ENCODE measurements around the gene ZBTB1. TPM values are rescaled to one million over a fixed set of nuclear protein-coding genes. Genes with fewer than 3 reads are reported as not detected.
"Not testable (repeated sequence)": the region's sequence is repeated elsewhere in the genome, so short reads cannot be mapped to it uniquely, and the experiment has no call there.

The ZBTB1 gene
- total RNA-seq, 1 donor from 2014 or later, result 52.8 TPM

DNA sequence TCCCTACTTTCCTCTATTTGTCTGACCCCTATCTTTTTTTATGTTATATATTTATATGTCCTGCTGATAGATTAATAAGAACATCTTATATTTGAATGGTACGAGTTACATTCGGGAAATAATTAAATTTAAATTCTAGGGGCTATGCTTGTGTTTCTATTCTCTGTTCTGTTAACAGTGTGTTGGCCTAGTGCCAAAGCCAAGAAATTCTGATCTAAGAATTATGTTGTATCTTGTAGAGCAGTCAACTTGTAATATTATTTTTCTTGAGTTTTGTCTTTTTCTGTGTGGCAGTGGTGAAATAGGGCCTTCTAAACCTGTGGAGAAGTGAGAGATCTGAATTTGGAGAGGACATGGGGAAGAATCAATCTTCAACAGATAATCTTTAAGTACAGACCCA, 27.0 kb downstream of the ZBTB1 start:
- no peak for DNase-seq

- DNase-seq, result no peak
These were observed 32.1 kb downstream of the ZBTB1 start for GRCh38 chr14:64536488-64537245.

DNA sequence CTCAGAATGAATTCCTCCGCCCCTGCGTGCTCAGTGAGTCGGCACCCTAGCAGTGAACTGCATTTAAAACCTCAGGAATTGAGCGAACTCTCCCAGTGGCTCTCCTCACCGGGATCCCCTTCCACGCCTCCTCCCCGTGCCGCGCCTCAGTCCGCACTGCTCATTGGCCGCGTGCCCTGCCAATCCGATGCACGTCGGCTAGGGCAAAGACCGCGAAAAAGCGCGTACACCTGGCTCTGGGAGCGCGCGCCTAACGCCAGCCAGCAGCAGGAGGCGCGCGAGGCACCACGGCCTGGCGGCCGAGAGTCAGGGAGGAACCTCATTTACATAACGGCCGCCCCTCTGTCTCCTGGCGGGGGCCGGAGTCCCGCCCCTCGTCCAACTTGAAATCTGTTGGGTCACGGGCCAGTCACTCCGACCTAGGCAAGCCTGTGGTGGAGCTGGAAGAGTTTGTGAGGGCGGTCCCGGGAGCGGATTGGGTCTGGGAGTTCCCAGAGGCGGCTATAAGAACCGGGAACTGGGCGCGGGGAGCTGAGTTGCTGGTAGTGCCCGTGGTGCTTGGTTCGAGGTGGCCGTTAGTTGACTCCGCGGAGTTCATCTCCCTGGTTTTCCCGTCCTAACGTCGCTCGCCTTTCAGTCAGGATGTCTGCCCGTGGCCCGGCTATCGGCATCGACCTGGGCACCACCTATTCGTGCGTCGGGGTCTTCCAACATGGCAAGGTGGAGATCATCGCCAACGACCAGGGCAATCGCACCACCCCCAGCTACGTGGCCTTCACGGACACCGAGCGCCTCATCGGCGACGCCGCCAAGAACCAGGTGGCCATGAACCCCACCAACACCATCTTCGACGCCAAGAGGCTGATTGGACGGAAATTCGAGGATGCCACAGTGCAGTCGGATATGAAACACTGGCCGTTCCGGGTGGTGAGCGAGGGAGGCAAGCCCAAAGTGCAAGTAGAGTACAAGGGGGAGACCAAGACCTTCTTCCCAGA, 35.9 kb downstream of the ZBTB1 start, which contains the start of gene HSPA2:
Gene HSPA2 (plus strand): TSS at position 534 of the 995 bp plus-strand sequence. CDS start 109 bp downstream, at position 643.
- peak; percentile 99 for DNase-seq

- no peak for DNase-seq
These were observed 36.8 kb downstream of the ZBTB1 start for GRCh38 chr14:64541261-64541971.

- DNase-seq, result no peak
These were observed 37.6 kb downstream of the ZBTB1 start for GRCh38 chr14:64541972-64542835.

GRCh38 chr14:64542836-64543201, 38.2 kb downstream of the ZBTB1 start:
- no peak for DNase-seq

- no peak for DNase-seq
These were observed 40.2 kb downstream of the ZBTB1 start for GRCh38 chr14:64544607-64545312.

DNA sequence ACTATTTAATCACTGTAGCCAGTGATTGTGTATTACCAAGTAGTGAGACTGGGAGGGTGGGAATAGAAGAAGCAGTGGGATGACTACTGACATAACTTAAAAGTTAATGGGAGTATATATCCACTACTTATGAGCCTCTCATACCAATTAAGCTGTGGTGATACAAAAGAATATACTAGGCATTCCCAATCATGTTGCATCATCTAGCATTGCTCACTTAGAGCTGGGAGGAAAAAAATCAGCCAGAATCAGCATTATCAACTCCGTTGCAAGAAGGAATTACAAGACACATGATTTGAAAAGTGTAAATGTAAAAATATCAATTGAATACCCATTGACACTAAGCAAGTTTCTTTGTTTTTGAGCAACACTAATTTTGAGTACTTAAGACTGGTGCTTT, 44.4 kb downstream of the ZBTB1 start:
- DNase-seq, result no peak

DNA sequence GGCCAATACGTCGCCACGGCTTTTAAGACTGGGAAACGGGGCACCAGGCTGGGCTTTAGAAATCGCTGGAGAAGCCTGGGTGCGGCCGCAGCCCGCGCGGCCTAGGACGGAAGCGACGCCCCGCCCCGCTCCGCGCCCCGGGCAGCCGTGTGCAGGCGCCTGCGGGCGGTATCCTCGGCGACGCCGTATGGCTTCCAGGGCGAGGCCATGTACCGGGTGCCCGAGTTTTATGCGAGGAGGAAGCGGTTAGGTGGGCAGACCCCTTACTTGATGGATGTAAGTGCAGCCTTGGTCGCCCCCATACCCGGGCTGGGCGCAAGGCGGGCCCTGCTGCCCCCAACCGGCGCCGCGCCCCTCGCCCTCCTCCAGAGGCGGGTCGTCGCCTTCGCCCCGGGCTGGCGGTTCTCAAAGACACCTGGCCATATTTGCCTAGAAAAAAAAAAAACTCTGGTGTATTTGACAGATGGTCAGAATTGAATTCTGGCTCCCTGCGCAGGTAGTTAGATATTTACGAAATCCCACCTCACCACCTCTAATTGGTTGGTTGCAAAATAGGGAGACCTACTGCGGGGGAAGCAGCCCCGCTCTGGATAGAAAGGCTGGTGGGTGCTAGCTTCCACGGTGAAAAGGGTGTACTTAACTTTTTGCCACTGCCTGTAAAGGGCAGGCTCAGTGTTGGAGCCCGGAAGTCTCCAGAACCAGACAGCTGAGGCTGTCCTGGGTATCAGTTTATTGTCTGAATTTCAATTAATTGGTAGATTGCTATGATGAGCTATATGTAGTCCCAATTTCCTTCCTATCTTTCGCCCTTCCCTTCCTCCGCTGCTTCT, 45.4 kb downstream of the ZBTB1 start, which contains the start of gene PPP1R36:
Gene PPP1R36 (plus strand): TSS at position 171 of the 830 bp plus-strand sequence. CDS start 37 bp downstream, at position 208.
- DNase-seq, result no peak

DNA sequence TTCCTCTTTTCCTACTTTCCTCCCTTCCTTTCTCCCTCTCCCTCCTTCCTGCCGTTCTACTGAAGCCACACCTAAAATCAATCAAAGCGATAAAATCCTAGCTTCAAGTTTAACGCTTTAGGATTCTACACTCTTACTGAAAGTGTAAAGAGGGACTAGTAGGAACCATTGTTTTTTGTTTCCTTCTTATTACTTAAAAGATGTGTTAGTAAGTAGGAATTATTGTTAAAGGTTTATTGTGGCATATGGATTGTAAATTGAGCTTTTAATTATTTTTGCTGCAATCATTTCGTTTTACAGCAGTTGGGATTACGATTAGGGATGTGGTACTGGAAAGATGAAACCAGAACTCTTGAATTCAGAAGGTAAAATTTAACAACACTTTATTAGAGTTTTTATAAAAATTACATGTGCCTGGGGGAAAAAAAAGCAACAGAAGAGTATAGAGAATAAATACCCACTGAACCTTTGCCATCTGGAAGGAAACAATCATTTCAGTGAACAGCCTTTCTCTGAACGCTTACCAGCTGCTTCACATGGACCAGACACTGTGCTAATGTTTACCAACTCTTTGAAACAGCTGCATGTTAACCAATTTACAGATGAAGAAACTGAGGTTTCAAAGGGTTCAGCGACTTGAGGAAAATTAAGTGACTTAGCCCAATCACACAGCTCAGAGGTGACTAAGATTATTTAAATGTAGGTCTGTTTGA, 46.2 kb downstream of the ZBTB1 start:
- DNase-seq, result no peak

- no peak for DNase-seq
These were observed 50.0 kb downstream of the ZBTB1 start for GRCh38 chr14:64554556-64554955.

- DNase-seq, result no peak
These were observed 52.0 kb downstream of the ZBTB1 start for GRCh38 chr14:64556526-64556925.

GRCh38 chr14:64558216-64558615, 53.6 kb downstream of the ZBTB1 start:
- DNase-seq, result not testable (repeated sequence)

- DNase-seq, result no peak
These were observed 57.1 kb downstream of the ZBTB1 start for GRCh38 chr14:64561631-64562030.

DNA sequence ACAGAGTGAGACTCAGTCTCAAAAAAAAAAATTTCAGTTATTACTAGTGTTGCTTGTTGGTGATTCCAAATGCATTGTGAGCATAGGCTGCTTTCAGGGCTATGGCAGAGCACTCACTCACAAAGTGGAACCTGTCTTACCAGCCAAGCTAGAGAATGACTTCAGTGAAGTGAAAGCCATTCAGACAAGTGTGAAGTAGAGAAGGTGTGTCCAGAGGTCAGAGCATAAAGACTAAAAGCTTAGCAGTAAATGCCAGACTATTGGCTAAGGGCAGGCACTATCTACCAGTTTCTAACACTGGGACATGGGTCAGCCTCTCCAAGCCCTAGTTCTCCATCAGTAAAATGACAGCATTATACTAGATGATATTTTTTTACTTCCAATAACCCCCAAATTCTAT, 57.9 kb downstream of the ZBTB1 start:
- no peak for DNase-seq

- DNase-seq, result no peak
These were observed 59.1 kb downstream of the ZBTB1 start for GRCh38 chr14:64563696-64564095.

DNA sequence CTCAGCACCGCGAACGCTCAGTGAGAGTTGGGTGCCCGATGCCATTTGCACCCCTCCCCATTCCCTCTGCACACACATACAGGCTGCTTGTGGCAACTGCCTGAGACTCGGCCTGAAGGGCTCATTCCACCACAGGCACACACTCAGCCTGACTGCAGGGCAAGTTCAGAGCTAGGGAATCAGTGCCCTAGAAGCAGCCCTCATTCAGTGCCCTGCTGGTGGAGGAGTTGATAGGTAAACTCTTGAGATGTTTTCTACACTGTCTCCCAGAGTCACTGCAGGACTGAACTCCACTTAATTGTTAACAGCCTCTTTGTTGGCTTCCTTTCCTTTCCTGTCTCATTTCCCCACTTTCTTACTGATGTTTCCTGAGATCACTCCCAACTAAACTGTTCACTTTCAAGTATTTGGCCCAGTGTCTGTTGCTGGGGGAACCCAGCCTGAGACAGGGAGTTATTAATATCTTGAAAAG, 62.1 kb downstream of the ZBTB1 start:
- DNase-seq, result peak; percentile 69

- DNase-seq, result peak; percentile 79
These were observed 64.6 kb downstream of the ZBTB1 start for GRCh38 chr14:64569138-64569631.

DNA sequence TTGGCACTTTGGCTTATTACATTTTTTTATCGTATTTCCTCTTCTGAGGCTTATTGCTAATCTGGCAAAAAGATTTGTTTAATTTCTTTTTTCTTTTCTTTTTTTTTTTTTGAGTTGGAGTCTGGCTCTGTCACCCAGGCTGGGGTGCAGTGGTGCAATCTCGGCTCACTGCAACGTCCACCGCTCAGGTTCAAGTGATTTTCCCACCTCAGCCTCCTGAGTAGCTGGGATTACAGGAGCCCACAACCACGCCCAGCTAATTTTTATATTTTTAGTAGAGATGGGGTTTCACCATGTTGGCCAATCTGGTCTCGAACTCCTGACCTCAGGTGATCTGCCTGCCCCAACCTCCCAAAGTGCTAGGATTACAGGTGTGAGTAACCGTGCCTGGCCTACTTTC, 65.1 kb downstream of the ZBTB1 start:
- DNase-seq, result not testable (repeated sequence)

Data from dermis blood vessel endothelial cell (primary cell).